BLaER1 treated with 17β-estradiol and CSF1 and Interleukin-3, amounts not matched to agents 10 nM and 100 nM (cell line): Measurements from ENCODE around the gene VTI1A.

Experiments
- H3K27ac ChIP-seq, 11 experiments: shearing (Covaris generic); formaldehyde crosslinking; 2 replicates each; pipeline ENCODE4 v1.8.1; 2022
- H3K27me3 ChIP-seq, 11 experiments: shearing (Covaris generic); formaldehyde crosslinking; 2 replicates each; pipeline ENCODE4 v1.8.1; 2022
- H3K36me3 ChIP-seq, 11 experiments: shearing (Covaris generic); formaldehyde crosslinking; 2 replicates each; pipeline ENCODE4 v1.8.1; 2022
- H3K4me1 ChIP-seq, 10 experiments: shearing (Covaris generic); formaldehyde crosslinking; 2 replicates each; pipeline ENCODE4 v1.8.1; 2022
- H3K4me2 ChIP-seq, 11 experiments: shearing (Covaris generic); formaldehyde crosslinking; 2 replicates each; pipeline ENCODE4 v1.8.1; 2022
- H3K4me3 ChIP-seq, 10 experiments: shearing (Covaris generic); formaldehyde crosslinking; 2 replicates each; pipeline ENCODE4 v1.8.1; 2022
- H3K9ac ChIP-seq, 11 experiments: shearing (Covaris generic); formaldehyde crosslinking; 2 replicates each; pipeline ENCODE4 v1.8.1; 2022
- H3K9me3 ChIP-seq, 11 experiments: shearing (Covaris generic); formaldehyde crosslinking; replicated peaks in 1 of 11; 2 replicates each; pipeline ENCODE4 v1.8.1; 2022
- H4K20me1 ChIP-seq, 11 experiments: shearing (Covaris generic); formaldehyde crosslinking; 2 replicates each; pipeline ENCODE4 v1.8.1; 2022
- Cebpa-rat ChIP-seq, 11 experiments: shearing (Covaris generic); IDR thresholded peaks; 2 replicates each; pipeline ENCODE4 v1.8.1; 2022

VTI1A gene

DNA sequence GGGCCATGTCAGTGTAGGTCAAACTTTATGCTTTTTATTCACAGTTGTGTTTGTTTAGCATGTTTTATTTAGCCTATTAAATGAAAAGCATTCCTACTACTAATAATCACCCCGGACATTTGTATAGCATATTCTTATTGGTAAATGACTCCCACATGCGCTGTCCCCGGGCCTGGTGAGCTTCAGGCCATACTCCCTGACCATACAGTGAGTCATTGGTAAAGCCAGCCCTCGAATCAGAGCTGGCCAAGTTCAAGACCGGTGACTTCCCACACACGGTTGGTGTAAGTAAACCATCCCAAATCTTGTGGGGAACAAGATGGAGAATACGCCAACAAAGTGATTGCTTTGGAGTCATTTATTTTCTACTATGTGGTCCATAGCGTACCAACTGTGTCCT is 264.4 kb downstream of the VTI1A start:
- H3K4me1 ChIP-seq = peaks cover 14 to 38% (median 24%) of the 10 kb centered on the region in 10 experiments
- no peak overlapping the region for H3K4me3 ChIP-seq
- H3K27me3 ChIP-seq = no peaks in the 10 kb centered on the region
- H3K9ac ChIP-seq = no peak overlapping the region
- TF ChIP-seq Cebpa-rat (IDR thresholded peaks at IDR 0.05) = no peak
- H3K36me3 ChIP-seq = peaks cover 8 to 34% (median 18%) of the 10 kb centered on the region in 11 experiments; a peak in 15 of 22 replicates
- H3K4me2 ChIP-seq = peak overlapping the region in 10 of 11 experiments; percentile 3 to 85 (median 64); a peak in 18 of 22 replicates
- H3K9me3 ChIP-seq = peaks cover 0 to 5% (median 0%) of the 10 kb centered on the region in 11 experiments; a peak in 3 of 22 replicates
- H3K27ac ChIP-seq = no peak overlapping the region
- no peaks in the 10 kb centered on the region for H4K20me1 ChIP-seq

DNA sequence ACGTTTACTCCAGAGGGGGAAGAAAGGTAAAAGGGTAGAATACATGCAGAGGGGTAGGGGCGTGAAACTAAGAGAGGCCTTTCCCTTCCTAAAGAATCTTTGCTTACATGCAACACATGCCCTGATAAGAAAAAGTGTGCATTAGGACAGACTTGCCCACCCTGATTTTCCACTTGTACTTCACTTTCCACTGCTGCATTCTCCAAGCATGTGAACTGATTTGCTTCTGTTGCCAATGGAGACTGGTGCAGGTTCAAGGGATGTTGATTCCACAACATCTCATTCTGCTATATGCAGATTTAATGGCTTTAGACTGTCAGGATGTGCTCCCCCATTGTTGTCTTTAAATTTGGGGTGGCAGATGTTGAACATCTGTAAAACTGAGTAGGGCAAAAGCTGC is 265.5 kb downstream of the VTI1A start:
- no peak for TF ChIP-seq Cebpa-rat (IDR thresholded peaks at IDR 0.05)
- Histone ChIP-seq H4K20me1 (no peaks in the 10 kb centered on the region), H3K27me3 (no peaks in the 10 kb centered on the region), H3K4me1 (peaks cover 14 to 38% (median 24%) of the 10 kb centered on the region in 10 experiments), H3K9me3 (peaks cover 0 to 5% (median 0%) of the 10 kb centered on the region in 11 experiments; a peak in 3 of 22 replicates), H3K36me3 (peaks cover 8 to 35% (median 20%) of the 10 kb centered on the region in 11 experiments; a peak in 15 of 22 replicates), H3K9ac (no peak overlapping the region), H3K4me3 (no peak overlapping the region), H3K27ac (no peak overlapping the region), H3K4me2 (peak overlapping the region in 6 of 11 experiments; percentile 58 to 85 (median 76); a peak in 10 of 22 replicates)

DNA sequence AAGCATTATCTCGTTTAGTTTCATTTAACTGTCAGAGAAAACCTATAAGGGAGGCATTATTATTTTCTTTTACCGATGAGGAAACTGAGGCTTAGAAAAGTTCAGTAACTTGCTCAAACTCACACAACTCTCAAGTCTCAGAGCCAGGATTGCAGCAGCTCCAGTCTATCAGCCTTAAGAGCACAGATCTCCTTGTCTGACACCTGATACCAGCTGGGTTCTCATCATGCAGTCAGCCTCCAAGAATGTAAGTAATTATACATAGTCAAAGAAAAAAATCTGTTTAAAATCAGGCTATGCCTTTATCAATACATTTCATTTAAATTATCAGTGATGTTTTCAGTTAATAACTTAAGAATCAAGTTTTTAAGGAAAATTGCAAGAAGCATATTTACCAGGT is 266.4 kb downstream of the VTI1A start:
- Histone ChIP-seq H4K20me1 (no peaks in the 10 kb centered on the region), H3K27me3 (no peaks in the 10 kb centered on the region)

DNA sequence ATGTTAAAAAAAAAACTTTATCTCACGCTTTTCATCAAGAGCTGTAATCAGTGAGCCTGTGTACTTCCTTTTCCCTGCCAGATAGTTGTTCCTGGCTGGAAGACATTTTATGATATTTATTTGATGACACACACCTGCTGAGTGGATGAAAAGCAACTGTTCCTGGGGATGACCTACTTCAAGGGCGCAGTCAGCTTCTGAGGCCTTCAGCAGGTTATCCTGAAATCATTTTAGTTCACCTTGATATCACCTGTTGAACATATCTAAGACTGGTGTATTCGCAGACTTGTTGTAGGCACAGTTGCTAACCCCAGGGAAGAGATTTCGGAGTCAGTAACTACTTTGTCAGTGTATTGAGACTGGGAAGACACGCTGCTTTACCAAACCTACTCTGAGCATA is 268.6 kb downstream of the VTI1A start:
- peaks cover 14 to 34% (median 26%) of the 10 kb centered on the region in 10 experiments for H3K4me1 ChIP-seq
- no peak for TF ChIP-seq Cebpa-rat (IDR thresholded peaks at IDR 0.05)
- H4K20me1 ChIP-seq = no peaks in the 10 kb centered on the region
- H3K36me3 ChIP-seq = peaks cover 10 to 29% (median 24%) of the 10 kb centered on the region in 11 experiments; a peak in 15 of 22 replicates
- H3K4me2 ChIP-seq = no peak overlapping the region
- no peak overlapping the region for H3K4me3 ChIP-seq
- H3K9ac ChIP-seq = no peak overlapping the region
- no peaks in the 10 kb centered on the region for H3K27me3 ChIP-seq
- H3K27ac ChIP-seq = no peak overlapping the region
- peaks cover 0 to 13% (median 0%) of the 10 kb centered on the region in 11 experiments; a peak in 4 of 22 replicates for H3K9me3 ChIP-seq

More for the DNA sequence above, 266.4 kb downstream of the VTI1A start:
- H3K9me3 ChIP-seq = peaks cover 0 to 5% (median 0%) of the 10 kb centered on the region in 11 experiments; a peak in 3 of 22 replicates
- H3K27ac ChIP-seq = no peak overlapping the region
- no peak overlapping the region for H3K9ac ChIP-seq
- peaks cover 14 to 38% (median 24%) of the 10 kb centered on the region in 10 experiments for H3K4me1 ChIP-seq
- peaks cover 8 to 39% (median 20%) of the 10 kb centered on the region in 11 experiments; a peak in 15 of 22 replicates for H3K36me3 ChIP-seq
- H3K4me2 ChIP-seq = peak overlapping the region in 1 of 11 experiments; percentile 7; a peak in 1 of 22 replicates
- no peak for TF ChIP-seq Cebpa-rat (IDR thresholded peaks at IDR 0.05)
- no peak overlapping the region for H3K4me3 ChIP-seq

DNA sequence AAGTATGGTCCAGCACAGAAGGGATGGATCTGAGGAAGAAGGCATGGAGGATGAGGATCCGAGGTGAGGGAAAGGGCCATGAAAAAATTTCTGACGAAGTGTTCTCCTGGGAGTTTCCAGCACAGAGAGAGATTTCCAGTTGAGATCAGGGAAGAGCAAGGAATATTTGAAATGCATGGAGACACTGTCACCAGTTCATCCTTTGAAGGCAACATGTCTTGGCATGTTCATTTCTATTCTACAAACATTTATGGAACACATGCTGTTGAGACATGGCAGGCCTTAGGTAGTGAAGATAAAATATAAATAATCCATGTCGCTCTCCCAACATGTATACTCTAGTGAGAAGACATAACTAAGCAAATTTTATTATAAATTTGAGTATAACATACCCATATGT is 269.1 kb downstream of the VTI1A start:
- Histone ChIP-seq H3K27me3 (no peaks in the 10 kb centered on the region), H3K4me1 (peaks cover 11 to 38% (median 21%) of the 10 kb centered on the region in 10 experiments), H3K9me3 (peaks cover 0 to 13% (median 0%) of the 10 kb centered on the region in 11 experiments; a peak in 4 of 22 replicates), H3K4me2 (no peak overlapping the region), H3K9ac (no peak overlapping the region), H4K20me1 (no peaks in the 10 kb centered on the region), H3K36me3 (peaks cover 10 to 29% (median 24%) of the 10 kb centered on the region in 11 experiments; a peak in 15 of 22 replicates), H3K27ac (no peak overlapping the region), H3K4me3 (no peak overlapping the region)
- no peak for TF ChIP-seq Cebpa-rat (IDR thresholded peaks at IDR 0.05)

DNA sequence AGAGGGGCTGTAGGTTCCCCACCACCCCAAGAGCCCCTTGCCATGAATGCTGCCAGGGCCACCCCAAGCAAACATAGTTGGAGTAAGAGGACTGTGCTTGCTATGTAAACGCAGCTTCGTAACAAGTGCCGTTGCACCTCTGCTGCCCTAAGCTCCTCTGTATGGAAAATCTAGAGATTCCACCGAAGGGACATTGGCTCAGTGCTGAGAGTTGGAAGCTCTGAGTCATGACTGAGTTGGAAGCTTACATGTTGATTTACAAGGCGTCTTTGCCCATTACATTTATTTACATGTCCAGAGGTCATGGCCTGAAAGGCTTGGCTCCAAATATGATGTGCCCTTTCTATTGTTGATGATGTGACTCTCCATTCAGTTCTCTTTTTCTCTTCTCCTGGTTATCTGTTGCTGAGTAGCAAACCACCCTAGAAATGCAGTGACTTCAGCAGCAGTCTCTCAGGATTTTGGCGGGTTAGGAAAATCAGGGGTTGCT is 270.0 kb downstream of the VTI1A start:
- Histone ChIP-seq H4K20me1 (no peaks in the 10 kb centered on the region), H3K4me3 (no peak overlapping the region), H3K27ac (no peak overlapping the region), H3K36me3 (peaks cover 10 to 29% (median 24%) of the 10 kb centered on the region in 11 experiments; a peak in 15 of 22 replicates), H3K4me1 (peaks cover 2 to 33% (median 12%) of the 10 kb centered on the region in 10 experiments), H3K27me3 (no peaks in the 10 kb centered on the region), H3K9ac (no peak overlapping the region), H3K4me2 (no peak overlapping the region), H3K9me3 (peaks cover 0 to 13% (median 0%) of the 10 kb centered on the region in 11 experiments; a peak in 4 of 22 replicates)
- no peak for TF ChIP-seq Cebpa-rat (IDR thresholded peaks at IDR 0.05)

DNA sequence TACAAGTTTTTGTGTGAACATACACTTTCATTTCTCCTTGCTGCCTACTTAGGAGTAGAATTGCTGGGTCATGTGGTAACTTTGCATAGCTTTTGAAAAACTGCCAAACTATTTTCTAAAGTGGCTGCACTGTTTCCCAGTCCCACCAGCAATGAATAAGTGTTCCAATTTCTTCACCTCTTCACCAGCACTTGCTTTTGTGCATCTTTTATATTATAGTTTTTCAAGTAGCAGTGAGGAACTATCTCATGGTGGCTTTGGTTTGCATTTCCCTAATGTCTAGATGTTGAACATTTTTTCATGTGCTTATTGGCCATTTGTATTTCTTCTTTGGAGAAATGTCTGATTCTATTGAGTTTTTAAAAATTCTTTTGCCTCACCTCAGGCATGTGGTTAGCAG is 273.2 kb downstream of the VTI1A start:
- no peak overlapping the region for H3K27ac ChIP-seq
- H3K4me3 ChIP-seq = no peak overlapping the region
- H3K9me3 ChIP-seq = peaks cover 0 to 13% (median 0%) of the 10 kb centered on the region in 11 experiments; a peak in 3 of 22 replicates
- TF ChIP-seq Cebpa-rat (IDR thresholded peaks at IDR 0.05) = no peak
- peaks cover 0 to 22% (median 0%) of the 10 kb centered on the region in 10 experiments; a peak in 7 of 20 replicates for H3K4me1 ChIP-seq
- H3K4me2 ChIP-seq = peak overlapping the region in 2 of 11 experiments; percentile 12 to 14; a peak in 2 of 22 replicates
- H4K20me1 ChIP-seq = no peaks in the 10 kb centered on the region
- H3K36me3 ChIP-seq = peaks cover 7 to 27% (median 13%) of the 10 kb centered on the region in 11 experiments; a peak in 13 of 22 replicates
- no peak overlapping the region for H3K9ac ChIP-seq
- no peaks in the 10 kb centered on the region for H3K27me3 ChIP-seq

DNA sequence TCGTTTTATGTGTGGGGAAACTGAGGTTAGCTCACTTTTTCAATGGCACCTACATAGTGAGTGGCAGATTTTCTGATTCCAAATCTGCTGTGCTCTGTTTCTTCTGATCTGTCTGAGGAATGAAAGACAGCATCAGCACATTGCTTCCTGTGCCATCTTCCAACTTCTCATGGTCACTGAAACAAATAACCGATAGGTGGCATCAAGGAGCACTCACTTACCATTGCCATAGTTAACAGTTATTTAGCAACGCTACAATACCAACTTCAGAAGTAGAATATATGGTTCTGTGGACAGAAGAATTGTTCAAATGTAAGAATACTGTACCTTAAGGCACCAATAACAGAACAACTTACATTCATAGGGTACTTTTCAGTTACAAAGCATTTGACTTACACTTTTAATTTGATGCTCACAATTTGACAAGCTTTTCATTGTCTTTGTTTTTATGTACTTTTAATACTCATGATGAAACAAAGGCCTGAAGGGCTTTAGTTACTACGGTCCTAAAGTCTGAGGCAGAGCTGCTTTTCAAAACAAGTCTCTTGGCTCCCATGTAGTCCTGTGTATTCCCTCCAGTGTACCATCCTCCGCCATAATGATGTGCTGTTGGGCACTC is 274.2 kb downstream of the VTI1A start:
- Histone ChIP-seq H4K20me1 (no peaks in the 10 kb centered on the region), H3K9me3 (peaks cover 0 to 9% (median 0%) of the 10 kb centered on the region in 11 experiments; a peak in 2 of 22 replicates), H3K36me3 (peaks cover 0 to 26% (median 5%) of the 10 kb centered on the region in 11 experiments; a peak in 9 of 22 replicates), H3K4me2 (0 out of 22 replicates have a peak overlapping the region, but pooled peaks of 2 of the 11 experiments have one; percentile 10), H3K27ac (no peak overlapping the region), H3K9ac (no peak overlapping the region), H3K27me3 (no peaks in the 10 kb centered on the region), H3K4me1 (peaks cover 0 to 19% (median 0%) of the 10 kb centered on the region in 10 experiments; a peak in 5 of 20 replicates), H3K4me3 (no peak overlapping the region)
- no peak for TF ChIP-seq Cebpa-rat (IDR thresholded peaks at IDR 0.05)

DNA sequence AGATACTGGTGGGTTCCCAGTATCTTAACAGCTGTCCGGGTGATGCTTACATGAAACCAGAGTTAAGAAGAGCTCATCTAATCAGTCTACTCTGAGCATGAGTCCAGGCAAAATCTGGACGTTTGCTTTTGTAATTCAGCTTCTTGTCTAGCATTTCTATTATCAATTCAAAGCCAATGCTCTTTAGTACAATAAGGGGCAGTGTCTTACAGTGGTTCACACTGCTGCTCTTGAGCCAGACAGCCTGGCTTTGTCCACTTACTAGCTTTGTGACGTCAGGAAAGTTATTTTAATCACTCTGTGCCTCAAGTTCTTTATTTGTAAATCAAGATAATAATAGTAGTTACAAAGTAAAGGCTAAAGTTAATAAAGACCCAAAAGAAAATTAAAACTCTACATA is 275.7 kb downstream of the VTI1A start:
- peaks cover 0 to 9% (median 0%) of the 10 kb centered on the region in 11 experiments; a peak in 2 of 22 replicates for H3K9me3 ChIP-seq
- H3K27me3 ChIP-seq = no peaks in the 10 kb centered on the region
- H3K4me3 ChIP-seq = no peak overlapping the region
- H3K36me3 ChIP-seq = peaks cover 0 to 27% (median 4%) of the 10 kb centered on the region in 11 experiments; a peak in 5 of 22 replicates
- no peaks in the 10 kb centered on the region for H4K20me1 ChIP-seq
- no peak for TF ChIP-seq Cebpa-rat (IDR thresholded peaks at IDR 0.05)
- no peak overlapping the region for H3K27ac ChIP-seq
- H3K9ac ChIP-seq = no peak overlapping the region
- H3K4me2 ChIP-seq = no peak overlapping the region
- peaks cover 0 to 19% (median 0%) of the 10 kb centered on the region in 10 experiments; a peak in 4 of 20 replicates for H3K4me1 ChIP-seq
